ENCODE measurements around the gene SSH2.

- TF ChIP-seq CTCF (IDR thresholded peaks at IDR 0.05; ENCODE audit: insufficient read depth, low read length, poor library complexity, severe bottlenecking): no peak
- TF ChIP-seq EZH2phosphoT487 (conservative IDR thresholded peaks at IDR 0.05; ENCODE audit: low read length): no peak
Observed at GRCh38 chr17:29880031-29880430, 50.0 kb downstream of the SSH2 start.

Data from SU-DHL-6 (cell line).